ENCODE data around the gene KIF14. TPM values are rescaled to one million over a fixed set of nuclear protein-coding genes. Genes with fewer than 3 reads are reported as not detected.

KIF14 gene
- total and polyA plus RNA-seq, 2 experiments from 2014 or later, result 13.3 to 23.2 TPM

DNA sequence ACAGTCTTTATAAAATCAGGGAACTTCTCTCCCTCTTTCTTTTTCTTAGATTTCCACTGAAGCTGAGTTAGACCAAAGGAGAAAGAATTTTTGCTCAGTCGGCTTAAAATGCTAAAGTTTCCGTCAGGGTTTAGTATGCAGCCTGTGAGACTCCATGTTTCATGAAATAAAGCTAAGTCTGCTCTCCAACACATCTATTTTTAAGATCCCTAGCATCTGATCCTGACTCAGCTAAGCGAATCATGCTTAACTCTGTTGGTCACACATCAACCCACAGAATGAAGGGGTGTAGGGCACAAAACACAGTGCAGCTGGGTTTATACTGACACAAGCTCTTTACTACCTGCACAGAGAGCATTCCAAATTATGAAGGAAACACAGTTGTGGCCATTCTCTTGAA, 108.4 kb downstream of the KIF14 start:
- H3K4me1 Mint-ChIP-seq, result peaks cover 6% of the 10 kb centered on the region; the same call in 2 of the 3 replicates
- Histone ChIP-seq H4K20me1 (replicated peaks; ENCODE audit: insufficient read depth) (no peaks in the 10 kb centered on the region), H3K9me2 (ENCODE audit: insufficient read depth) (no peaks in the 10 kb centered on the region), H2AFZ (0 out of 2 replicates have a peak overlapping the region, but pooled peaks have one; percentile 23), H3K79me2 (replicated peaks; ENCODE audit: insufficient read depth) (no peaks in the 10 kb centered on the region), H3K4me3 (no peak overlapping the region), H3F3A (replicated peaks; ENCODE audit: low read depth) (no peaks in the 10 kb centered on the region), H3K4me1 (ENCODE audit: insufficient read depth) (peaks cover 4% of the 10 kb centered on the region; the same call in 1 of the 2 replicates), H3K36me3 (ENCODE audit: insufficient read depth) (no peaks in the 10 kb centered on the region), H3K27ac (ENCODE audit: low read depth) (no peak overlapping the region), H3K27me3 (ENCODE audit: insufficient read depth) (no peaks in the 10 kb centered on the region), H3K4me2 (no peak overlapping the region)
- DNase-seq (ENCODE audit: low spot score) (no peak), ATAC-seq (no peak)
- TF ChIP-seq JUNB (IDR thresholded peaks at IDR 0.05; ENCODE audit: unreplicated experiment), result no peak
- TF ChIP-seq ZNF114 (CRISPR knock-in tag; IDR thresholded peaks at IDR 0.05), result no peak
- no peak for TF ChIP-seq POLR2AphosphoS5 (IDR thresholded peaks at IDR 0.05; ENCODE audit: low read depth)
- TF ChIP-seq ZNF462 (CRISPR knock-in tag; IDR thresholded peaks at IDR 0.05), result no peak
- no peak for TF ChIP-seq STAT1 (IDR thresholded peaks at IDR 0.05; ENCODE audit: unreplicated experiment)
- no peak for TF ChIP-seq EZH2phosphoT487 (IDR thresholded peaks at IDR 0.05; ENCODE audit: unreplicated experiment)
- TF ChIP-seq, protein P1, sequence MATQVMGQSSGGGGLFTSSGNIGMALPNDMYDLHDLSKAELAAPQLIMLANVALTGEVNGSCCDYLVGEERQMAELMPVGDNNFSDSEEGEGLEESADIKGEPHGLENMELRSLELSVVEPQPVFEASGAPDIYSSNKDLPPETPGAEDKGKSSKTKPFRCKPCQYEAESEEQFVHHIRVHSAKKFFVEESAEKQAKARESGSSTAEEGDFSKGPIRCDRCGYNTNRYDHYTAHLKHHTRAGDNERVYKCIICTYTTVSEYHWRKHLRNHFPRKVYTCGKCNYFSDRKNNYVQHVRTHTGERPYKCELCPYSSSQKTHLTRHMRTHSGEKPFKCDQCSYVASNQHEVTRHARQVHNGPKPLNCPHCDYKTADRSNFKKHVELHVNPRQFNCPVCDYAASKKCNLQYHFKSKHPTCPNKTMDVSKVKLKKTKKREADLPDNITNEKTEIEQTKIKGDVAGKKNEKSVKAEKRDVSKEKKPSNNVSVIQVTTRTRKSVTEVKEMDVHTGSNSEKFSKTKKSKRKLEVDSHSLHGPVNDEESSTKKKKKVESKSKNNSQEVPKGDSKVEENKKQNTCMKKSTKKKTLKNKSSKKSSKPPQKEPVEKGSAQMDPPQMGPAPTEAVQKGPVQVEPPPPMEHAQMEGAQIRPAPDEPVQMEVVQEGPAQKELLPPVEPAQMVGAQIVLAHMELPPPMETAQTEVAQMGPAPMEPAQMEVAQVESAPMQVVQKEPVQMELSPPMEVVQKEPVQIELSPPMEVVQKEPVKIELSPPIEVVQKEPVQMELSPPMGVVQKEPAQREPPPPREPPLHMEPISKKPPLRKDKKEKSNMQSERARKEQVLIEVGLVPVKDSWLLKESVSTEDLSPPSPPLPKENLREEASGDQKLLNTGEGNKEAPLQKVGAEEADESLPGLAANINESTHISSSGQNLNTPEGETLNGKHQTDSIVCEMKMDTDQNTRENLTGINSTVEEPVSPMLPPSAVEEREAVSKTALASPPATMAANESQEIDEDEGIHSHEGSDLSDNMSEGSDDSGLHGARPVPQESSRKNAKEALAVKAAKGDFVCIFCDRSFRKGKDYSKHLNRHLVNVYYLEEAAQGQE (IDR thresholded peaks at IDR 0.05; ENCODE audit: unreplicated experiment), result no peak
- no peak for TF ChIP-seq ZNF331 (CRISPR knock-in tag; IDR thresholded peaks at IDR 0.05; ENCODE audit: low read depth)
- no peak for TF ChIP-seq EZH2 (IDR thresholded peaks at IDR 0.05; ENCODE audit: low read depth, unreplicated experiment)
- TF ChIP-seq CREB1 (CRISPR knock-in tag; IDR thresholded peaks at IDR 0.05; ENCODE audit: low read depth), result no peak
- TF ChIP-seq NANOG (IDR thresholded peaks at IDR 0.05; ENCODE audit: borderline replicate concordance), result no peak
- no peak for TF ChIP-seq ETS1 (IDR thresholded peaks at IDR 0.05)
- TF ChIP-seq, protein P2, sequence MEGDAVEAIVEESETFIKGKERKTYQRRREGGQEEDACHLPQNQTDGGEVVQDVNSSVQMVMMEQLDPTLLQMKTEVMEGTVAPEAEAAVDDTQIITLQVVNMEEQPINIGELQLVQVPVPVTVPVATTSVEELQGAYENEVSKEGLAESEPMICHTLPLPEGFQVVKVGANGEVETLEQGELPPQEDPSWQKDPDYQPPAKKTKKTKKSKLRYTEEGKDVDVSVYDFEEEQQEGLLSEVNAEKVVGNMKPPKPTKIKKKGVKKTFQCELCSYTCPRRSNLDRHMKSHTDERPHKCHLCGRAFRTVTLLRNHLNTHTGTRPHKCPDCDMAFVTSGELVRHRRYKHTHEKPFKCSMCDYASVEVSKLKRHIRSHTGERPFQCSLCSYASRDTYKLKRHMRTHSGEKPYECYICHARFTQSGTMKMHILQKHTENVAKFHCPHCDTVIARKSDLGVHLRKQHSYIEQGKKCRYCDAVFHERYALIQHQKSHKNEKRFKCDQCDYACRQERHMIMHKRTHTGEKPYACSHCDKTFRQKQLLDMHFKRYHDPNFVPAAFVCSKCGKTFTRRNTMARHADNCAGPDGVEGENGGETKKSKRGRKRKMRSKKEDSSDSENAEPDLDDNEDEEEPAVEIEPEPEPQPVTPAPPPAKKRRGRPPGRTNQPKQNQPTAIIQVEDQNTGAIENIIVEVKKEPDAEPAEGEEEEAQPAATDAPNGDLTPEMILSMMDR (conservative IDR thresholded peaks at IDR 0.05; ENCODE audit: low read depth in 2 of 2), result no peak
- no peaks in the 10 kb centered on the region for H3K36me3 Mint-ChIP-seq (ENCODE audit: low read depth)
- no peaks in the 10 kb centered on the region for H3K27me3 Mint-ChIP-seq (ENCODE audit: insufficient read depth, low read depth, poor library complexity)
- no peak overlapping the region for H3K27ac Mint-ChIP-seq
- H3K9me3 Mint-ChIP-seq, result no peaks in the 10 kb centered on the region; the same call in 2 of the 3 replicates
- H3K4me3 Mint-ChIP-seq, result no peak overlapping the region

All from GM23338 (cell line).